Dendritic cell treated with granulocyte-macrophage colony-stimulating factor and Interleukin-4, amounts not matched to agents 40 ng/mL and 50 ng/mL, for 4 days (primary cell): Measurements from ENCODE around the gene IKZF4.
A peak's percentile ranks its signal among the peaks of the same experiment; 100 is the strongest.
"Not testable (repeated sequence)": the region's sequence is repeated elsewhere in the genome, so short reads cannot be mapped to it uniquely, and the experiment has no call there.

Source experiments
- H3K27ac Mint-ChIP-seq: one replicate; pipeline ENCODE4 v1.8.0; 2022; ENCODE audit warnings: mild to moderate bottlenecking, mixed read lengths
- H3K27me3 Mint-ChIP-seq: one replicate; pipeline ENCODE4 v1.8.0; 2022; ENCODE audit warnings: mild to moderate bottlenecking, mixed read lengths
- H3K36me3 Mint-ChIP-seq: one replicate; pipeline ENCODE4 v1.8.0; 2022; ENCODE audit warnings: low read depth, mixed read lengths
- H3K4me1 Mint-ChIP-seq: one replicate; pipeline ENCODE4 v1.8.0; 2022; ENCODE audit warnings: low read depth, mixed read lengths
- H3K4me3 Mint-ChIP-seq: one replicate; pipeline ENCODE4 v1.8.0; 2022; ENCODE audit warnings: mild to moderate bottlenecking, moderate library complexity, mixed read lengths
- H3K9me3 Mint-ChIP-seq: one replicate; pipeline ENCODE4 v1.8.0; 2022; ENCODE audit warnings: mixed read lengths
- intact Hi-C: fragments of 100-400 bp; cut with micrococcal nuclease; formaldehyde crosslinking; loops from one replicate; pipeline ENCODE4 v1.15.0; 2022

The IKZF4 gene

DNA sequence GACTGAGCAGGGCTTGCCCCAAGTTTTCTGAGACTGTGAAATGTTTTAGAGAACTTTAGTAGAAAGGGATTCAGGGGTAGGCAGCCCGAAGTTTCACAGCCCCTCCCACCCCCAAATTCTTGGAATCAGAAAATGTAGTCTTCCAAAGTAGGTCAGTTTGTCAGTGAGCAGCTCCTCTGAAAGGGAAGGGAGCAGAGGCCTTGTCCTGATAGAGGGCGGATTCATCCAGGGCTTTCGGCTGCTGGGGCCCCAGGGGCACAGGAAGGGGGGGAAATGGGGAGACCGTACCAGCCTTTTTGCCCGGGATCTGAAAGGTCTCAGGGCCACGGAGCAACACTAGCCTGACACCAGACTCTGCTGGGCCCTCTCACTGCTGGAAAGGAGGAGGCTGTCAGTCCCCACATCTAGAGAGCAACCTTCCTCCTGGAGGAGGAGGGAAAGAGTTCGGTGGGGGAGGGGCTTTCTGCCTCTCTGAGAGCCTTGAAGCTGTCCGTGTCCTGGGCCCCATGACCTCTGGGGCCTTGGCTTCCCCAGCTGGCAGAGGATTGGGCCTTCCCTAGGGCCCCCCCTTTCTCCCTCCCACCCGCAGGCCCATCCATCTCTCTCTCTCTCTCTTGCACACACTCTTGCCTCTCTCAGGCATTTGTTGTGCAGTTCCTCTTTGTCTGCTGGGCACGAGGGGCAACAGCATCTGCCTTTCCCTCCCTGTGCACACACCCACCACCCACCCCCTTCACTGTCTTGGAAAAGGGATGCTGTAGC, at the start of gene IKZF4:
Gene IKZF4 (plus strand): TSS at position 621 of the 762 bp plus-strand sequence. CDS start 451 bp downstream, outside the sequence.
- H3K36me3 Mint-ChIP-seq: peaks cover 16% of the 10 kb centered on the region
- H3K9me3 Mint-ChIP-seq: no peaks in the 10 kb centered on the region
- peak within 1 kb of the TSS; percentile 76 for H3K27ac Mint-ChIP-seq
- H3K4me1 Mint-ChIP-seq: peaks cover 44% of the 10 kb centered on the region
- peak within 1 kb of the TSS; percentile 70 for H3K4me3 Mint-ChIP-seq
- intact Hi-C loops: no loop called here
- H3K27me3 Mint-ChIP-seq: no peaks in the 10 kb centered on the region

- H3K36me3 Mint-ChIP-seq: peaks cover 24% of the 10 kb centered on the region
- no peaks in the 10 kb centered on the region for H3K27me3 Mint-ChIP-seq
- peaks cover 30% of the 10 kb centered on the region for H3K4me1 Mint-ChIP-seq
- H3K27ac Mint-ChIP-seq: no peak overlapping the region
- H3K9me3 Mint-ChIP-seq: no peaks in the 10 kb centered on the region
- H3K4me3 Mint-ChIP-seq: no peak overlapping the region
- intact Hi-C loops: no loop called here
These were observed 48.8 kb upstream of the IKZF4 start for GRCh38 chr12:55972042-55972441.

DNA sequence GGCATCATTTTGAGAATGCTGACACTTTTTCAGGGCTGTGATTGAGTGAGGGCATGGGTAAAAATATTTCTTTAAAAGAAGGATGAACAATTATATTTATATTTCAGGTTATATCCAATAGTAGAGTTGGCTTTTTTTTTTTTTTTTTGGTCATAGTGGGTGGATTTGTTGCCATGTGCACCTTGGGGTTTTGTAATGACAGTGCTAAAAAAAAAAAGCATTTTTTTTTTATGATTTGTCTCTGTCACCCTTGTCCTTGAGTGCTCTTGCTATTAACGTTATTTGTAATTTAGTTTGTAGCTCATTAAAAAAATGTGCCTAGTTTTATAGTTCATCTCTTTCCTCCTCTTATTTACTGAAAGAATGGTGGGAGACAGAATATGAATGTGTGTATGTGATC, 48.4 kb upstream of the IKZF4 start:
- intact Hi-C loops: no loop called here
- H3K27ac Mint-ChIP-seq: no peak overlapping the region

DNA sequence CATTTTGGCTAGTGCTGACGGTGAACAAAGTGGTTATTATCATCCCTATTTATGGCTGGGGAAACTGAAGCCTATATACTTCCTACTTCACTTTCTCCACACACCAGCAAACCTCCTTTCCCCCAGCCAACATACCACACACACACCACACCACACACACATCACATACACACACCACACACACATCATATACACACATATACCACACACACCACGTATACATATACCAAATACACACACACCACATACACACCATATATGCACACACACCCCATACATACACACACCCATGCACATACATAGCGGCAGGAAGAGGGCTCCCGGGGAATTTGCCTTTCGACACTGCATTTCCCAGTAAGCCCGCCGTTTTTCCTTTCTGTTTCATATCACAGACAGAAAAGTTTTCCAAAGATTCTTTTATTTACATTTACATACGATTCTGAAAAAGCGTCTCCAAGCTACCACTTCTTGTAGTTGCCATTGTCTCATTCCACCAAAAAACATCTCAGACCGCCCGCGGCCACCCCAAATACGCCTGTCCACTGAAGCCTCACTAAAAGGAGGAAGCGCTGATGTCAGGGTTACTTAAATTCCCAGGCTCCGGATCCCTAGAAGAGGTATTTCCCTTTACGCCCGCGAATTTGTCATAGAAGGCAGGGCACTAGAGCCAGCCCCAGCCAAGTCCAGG, 47.8 kb upstream of the IKZF4 start:
- H3K36me3 Mint-ChIP-seq: peaks cover 31% of the 10 kb centered on the region
- no peaks in the 10 kb centered on the region for H3K27me3 Mint-ChIP-seq
- intact Hi-C loops: no loop called here
- peaks cover 30% of the 10 kb centered on the region for H3K4me1 Mint-ChIP-seq
- no peak overlapping the region for H3K4me3 Mint-ChIP-seq
- H3K27ac Mint-ChIP-seq: no peak overlapping the region
- H3K9me3 Mint-ChIP-seq: no peaks in the 10 kb centered on the region

More for the DNA sequence above, 48.4 kb upstream of the IKZF4 start:
- H3K4me1 Mint-ChIP-seq: peaks cover 30% of the 10 kb centered on the region
- H3K9me3 Mint-ChIP-seq: no peaks in the 10 kb centered on the region
- H3K27me3 Mint-ChIP-seq: no peaks in the 10 kb centered on the region
- peaks cover 26% of the 10 kb centered on the region for H3K36me3 Mint-ChIP-seq
- H3K4me3 Mint-ChIP-seq: no peak overlapping the region

GRCh38 chr12:55973599-55974307, 47.1 kb upstream of the IKZF4 start, which contains the start of gene RAB5B:
Gene RAB5B, plus strand, starts transcription at chr12:55974078. Its CDS starts 12,883 bp downstream, at chr12:55986961.
- H3K27me3 Mint-ChIP-seq: no peaks in the 10 kb centered on the region
- H3K9me3 Mint-ChIP-seq: no peaks in the 10 kb centered on the region
- H3K4me3 Mint-ChIP-seq: no peak within 1 kb of the TSS
- intact Hi-C loops: no loop called here
- H3K4me1 Mint-ChIP-seq: peaks cover 34% of the 10 kb centered on the region
- H3K27ac Mint-ChIP-seq: no peak within 1 kb of the TSS
- H3K36me3 Mint-ChIP-seq: peaks cover 37% of the 10 kb centered on the region

- H3K27ac Mint-ChIP-seq: no peak overlapping the region
- no peak overlapping the region for H3K4me3 Mint-ChIP-seq
- H3K4me1 Mint-ChIP-seq: peaks cover 34% of the 10 kb centered on the region
- H3K36me3 Mint-ChIP-seq: peaks cover 43% of the 10 kb centered on the region
- H3K27me3 Mint-ChIP-seq: no peaks in the 10 kb centered on the region
- intact Hi-C loops: no loop called here
- no peaks in the 10 kb centered on the region for H3K9me3 Mint-ChIP-seq
These were observed 46.5 kb upstream of the IKZF4 start for GRCh38 chr12:55974308-55974730.

GRCh38 chr12:55978393-55978792, 42.5 kb upstream of the IKZF4 start:
- peaks cover 56% of the 10 kb centered on the region for H3K36me3 Mint-ChIP-seq
- no peak overlapping the region for H3K4me3 Mint-ChIP-seq
- intact Hi-C loops: no loop called here
- peaks cover 50% of the 10 kb centered on the region for H3K4me1 Mint-ChIP-seq
- peak overlapping the region; percentile 38 for H3K27ac Mint-ChIP-seq
- H3K27me3 Mint-ChIP-seq: no peaks in the 10 kb centered on the region
- no peaks in the 10 kb centered on the region for H3K9me3 Mint-ChIP-seq

- H3K9me3 Mint-ChIP-seq: no peaks in the 10 kb centered on the region
- no peak overlapping the region for H3K4me3 Mint-ChIP-seq
- H3K27ac Mint-ChIP-seq: no peak overlapping the region
- H3K36me3 Mint-ChIP-seq: peaks cover 63% of the 10 kb centered on the region
- no peaks in the 10 kb centered on the region for H3K27me3 Mint-ChIP-seq
- H3K4me1 Mint-ChIP-seq: peaks cover 57% of the 10 kb centered on the region
- intact Hi-C loops: no loop called here
These were observed 41.8 kb upstream of the IKZF4 start for GRCh38 chr12:55979069-55979468.

GRCh38 chr12:55981882-55982281, 39.0 kb upstream of the IKZF4 start:
- peaks cover 79% of the 10 kb centered on the region for H3K36me3 Mint-ChIP-seq
- H3K27me3 Mint-ChIP-seq, intact Hi-C loops, H3K4me3 Mint-ChIP-seq, H3K27ac Mint-ChIP-seq, H3K9me3 Mint-ChIP-seq: not testable (repeated sequence)
- H3K4me1 Mint-ChIP-seq: peaks cover 55% of the 10 kb centered on the region

DNA sequence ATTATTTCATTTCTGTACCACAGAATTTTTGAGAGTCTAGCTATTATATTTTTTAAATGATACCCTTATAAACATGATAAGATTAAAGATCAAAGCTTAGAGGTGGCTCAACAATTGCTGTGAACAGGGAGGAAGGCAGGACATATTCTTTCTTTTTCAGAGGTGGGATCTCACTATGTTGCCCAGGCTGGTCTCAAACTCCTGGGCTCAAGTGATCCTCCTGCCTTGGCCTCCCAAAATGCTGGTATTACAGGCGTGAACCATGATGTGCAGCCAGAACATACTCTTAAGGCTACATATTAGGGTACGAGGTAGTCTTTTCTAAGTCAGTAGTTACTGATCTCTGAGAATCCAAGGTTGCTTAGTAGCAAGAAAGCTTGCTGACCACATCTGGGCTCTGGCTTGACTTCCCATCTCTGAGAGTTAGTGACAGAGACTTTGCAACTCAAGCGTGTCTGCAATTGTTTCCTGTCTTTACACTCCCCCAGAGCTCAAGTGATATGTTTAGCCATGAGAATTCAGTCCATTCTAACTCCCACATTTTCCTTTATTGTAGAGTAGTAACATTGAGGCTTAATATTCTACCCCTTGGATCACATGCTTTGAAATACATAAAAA, 38.4 kb upstream of the IKZF4 start:
- no peak overlapping the region for H3K27ac Mint-ChIP-seq
- H3K9me3 Mint-ChIP-seq: no peaks in the 10 kb centered on the region
- H3K4me1 Mint-ChIP-seq: peaks cover 50% of the 10 kb centered on the region
- H3K36me3 Mint-ChIP-seq: peaks cover 80% of the 10 kb centered on the region
- H3K4me3 Mint-ChIP-seq: no peak overlapping the region
- H3K27me3 Mint-ChIP-seq: no peaks in the 10 kb centered on the region
- intact Hi-C loops: no loop called here

DNA sequence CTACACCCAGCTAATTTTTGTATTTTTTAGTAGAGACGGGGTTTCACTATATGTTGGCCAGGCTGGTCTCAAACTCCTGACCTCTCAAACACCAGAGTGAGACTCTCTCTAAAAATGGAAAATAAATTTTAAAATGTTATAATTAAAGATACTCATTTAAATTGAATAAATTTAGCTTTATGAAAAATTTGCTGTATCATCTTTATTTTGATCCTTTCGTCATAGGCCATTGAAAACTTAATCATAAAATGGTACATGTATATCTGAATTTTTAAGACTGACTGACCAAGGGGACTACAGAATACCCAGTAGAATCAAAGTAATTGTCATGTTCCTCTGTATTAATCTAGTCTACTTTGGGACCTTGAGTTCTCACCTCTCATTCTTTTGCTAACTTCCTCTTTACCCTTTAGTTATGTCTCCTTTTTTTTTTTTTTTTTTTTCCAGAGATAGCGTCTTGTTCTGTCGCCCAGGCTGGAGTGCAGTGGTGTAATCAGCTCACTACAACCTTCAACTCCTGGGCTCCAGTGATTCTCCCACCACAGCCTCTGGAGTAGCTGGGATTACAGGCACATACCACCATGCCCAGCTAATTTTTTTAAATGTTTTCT, 37.5 kb upstream of the IKZF4 start:
- Mint-ChIP-seq H3K27me3 (no peaks in the 10 kb centered on the region), H3K4me3 (no peak overlapping the region), H3K36me3 (peaks cover 82% of the 10 kb centered on the region), H3K9me3 (no peaks in the 10 kb centered on the region), H3K4me1 (peaks cover 41% of the 10 kb centered on the region), H3K27ac (peak overlapping the region; percentile 69)
- intact Hi-C loops: no loop called here

DNA sequence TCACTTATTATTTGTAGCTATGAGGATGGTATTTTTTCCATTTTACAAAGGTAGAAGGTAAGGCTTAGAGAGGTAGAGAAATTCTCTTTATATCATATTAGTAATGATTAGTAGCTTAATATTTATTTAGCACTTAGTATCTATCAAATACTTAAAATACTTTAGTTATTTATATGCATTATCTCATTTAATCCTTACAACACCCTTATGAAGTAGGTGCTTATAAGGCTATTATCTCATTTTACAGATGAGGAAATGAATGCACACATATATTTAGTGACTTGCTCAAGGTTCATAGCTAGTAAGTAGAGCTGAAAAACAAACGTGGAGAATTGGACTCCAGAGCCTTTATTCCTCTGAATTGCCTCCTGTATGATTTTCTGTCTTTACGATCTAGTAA, 36.0 kb upstream of the IKZF4 start:
- intact Hi-C loops: no loop called here
- Mint-ChIP-seq H3K4me3 (no peak overlapping the region), H3K27ac (no peak overlapping the region), H3K36me3 (peaks cover 84% of the 10 kb centered on the region), H3K4me1 (peaks cover 38% of the 10 kb centered on the region), H3K9me3 (no peaks in the 10 kb centered on the region), H3K27me3 (no peaks in the 10 kb centered on the region)

GRCh38 chr12:55985341-55985740, 35.5 kb upstream of the IKZF4 start:
- H3K27me3 Mint-ChIP-seq: no peaks in the 10 kb centered on the region
- H3K4me1 Mint-ChIP-seq: peaks cover 34% of the 10 kb centered on the region
- H3K9me3 Mint-ChIP-seq: no peaks in the 10 kb centered on the region
- no peak overlapping the region for H3K27ac Mint-ChIP-seq
- H3K36me3 Mint-ChIP-seq: peaks cover 84% of the 10 kb centered on the region
- H3K4me3 Mint-ChIP-seq: no peak overlapping the region
- intact Hi-C loops: no loop called here
